HepG2 (cell line): ENCODE measurements around the gene CUL7. TPM values are rescaled to one million over a fixed set of nuclear protein-coding genes. Genes with fewer than 3 reads are reported as not detected.

Experiments used
- ATAC-seq: fragments of 200-7000 bp; cut with Tn5 transposase; 3 replicates; pipeline ENCODE4 v1.9.1; 2020; ENCODE audit warnings: mild to moderate bottlenecking, moderate library complexity
- BruUV-seq: library from RNA; stranded (reverse); fragments of 400-500 nt; replicated peaks from 2 replicates; lab custom pipeline; 2021; lab: Mats Ljungman, UMichigan
- CTCF ChIA-PET: fragments of 300-600 bp; formaldehyde crosslinking; extraction: SDS; loops from one replicate; lab custom pipeline; 2021; ENCODE audit warnings: low total read pairs, inconsistent platforms, low intra/inter-chr PET ratio; lab: Yijun Ruan, JAX
- POLR2A ChIA-PET: fragments of 350-600 bp; sonication (Branson Sonifier 250); formaldehyde crosslinking; loops from one replicate; lab custom pipeline; 2020; ENCODE audit warnings: antibody characterized with exemption, inconsistent platforms; lab: Yijun Ruan, JAX
- DNase-seq: peaks from one replicate; pipeline ENCODE4 v3.0.0-alpha.2; 2015; ENCODE audit warnings: low spot score
- FAIRE-seq: peaks from 3 replicates; lab custom pipeline; 2011; peaks lifted over from hg19 to GRCh38; lab: Jason Lieb, UNC
- H2AFZ ChIP-seq: one replicate; pipeline ENCODE4 v1.6.1; 2011; ENCODE audit warnings: low read length, inconsistent platforms
- H3K27ac ChIP-seq: fragments of 300-600 bp; 3 replicates; pipeline ENCODE4 v1.8.0; 2011; ENCODE audit warnings: mixed run types, mild to moderate bottlenecking, mixed read lengths, low read length, inconsistent platforms; ENCODE audit not compliant: insufficient read depth; ENCODE audit errors: extremely low read length
- H3K27me3 ChIP-seq, 2 experiments: fragments of 200-600 bp in 1 of 2; 2 replicates in 1 of 2; 3 replicates in 1 of 2; pipeline versions ENCODE4 v1.6.0 to v1.8.0; 2011; ENCODE audit warnings: low read length in 2 of 2, mild to moderate bottlenecking in 2 of 2, moderate library complexity in 2 of 2, inconsistent platforms in 1 of 2; ENCODE audit not compliant: insufficient read depth in 2 of 2, control insufficient read depth in 1 of 2
- H3K36me3 ChIP-seq, 2 experiments: fragments of 200-600 bp in 1 of 2; replicated peaks in 1 of 2; 2 replicates in 1 of 2; 3 replicates in 1 of 2; pipeline versions ENCODE4 v1.5.1 to v1.8.0; 2011; ENCODE audit warnings: low read length in 2 of 2, inconsistent platforms in 1 of 2; ENCODE audit not compliant: insufficient read depth in 2 of 2, control insufficient read depth in 1 of 2
- H3K4me1 ChIP-seq: 2 replicates; pipeline ENCODE4 v1.5.1; 2012; ENCODE audit warnings: low read length, inconsistent platforms; ENCODE audit not compliant: insufficient read depth
- H3K4me2 ChIP-seq: 2 replicates; pipeline ENCODE4 v1.6.0; 2011; ENCODE audit warnings: low read depth, low read length, inconsistent platforms
- H3K4me3 ChIP-seq, 3 experiments: fragments of 200-600 bp in 1 of 3; sonication (generic), shearing (Covaris generic) in 1 of 3; replicated peaks in 1 of 3; 2 replicates each; pipeline ENCODE4 v1.5.1; 2011 to 2016; ENCODE audit warnings: low read length in 3 of 3, inconsistent platforms in 2 of 3, low read depth in 2 of 3, mild to moderate bottlenecking in 2 of 3, control low read depth in 1 of 3, mixed read lengths in 1 of 3; ENCODE audit not compliant: insufficient read depth in 1 of 3
- H3K79me2 ChIP-seq: one replicate; pipeline ENCODE4 v1.6.1; 2011; ENCODE audit warnings: low read length, inconsistent platforms; ENCODE audit not compliant: insufficient read depth
- H3K9ac ChIP-seq: 2 replicates; pipeline ENCODE4 v1.6.0; 2011; ENCODE audit warnings: mild to moderate bottlenecking, low read depth, low read length, inconsistent platforms; ENCODE audit not compliant: insufficient read depth
- H3K9me3 ChIP-seq: 2 replicates; pipeline ENCODE4 v1.5.1; 2012; ENCODE audit warnings: mild to moderate bottlenecking, low read length
- H4K20me1 ChIP-seq: 2 replicates; pipeline ENCODE4 v1.6.0; 2011; ENCODE audit warnings: inconsistent platforms, mild to moderate bottlenecking, low read length, moderate library complexity; ENCODE audit not compliant: insufficient read depth
- CREB3 ChIP-seq: sonication (generic); formaldehyde crosslinking; IDR thresholded peaks from 2 replicates; pipeline ENCODE4 v1.5.0; 2020; ENCODE audit warnings: missing genetic modification reagents
- GMEB2 ChIP-seq: IDR thresholded peaks from 2 replicates; pipeline ENCODE4 v1.6.1; 2016; ENCODE audit warnings: missing biosample characterization, missing genetic modification reagents, low read depth
- NBN ChIP-seq: fragments of 450-650 bp; conservative IDR thresholded peaks from 2 replicates; pipeline ENCODE4 v1.6.1; 2017
- NFATC3 ChIP-seq: sonication (generic); formaldehyde crosslinking; IDR thresholded peaks from 2 replicates; pipeline ENCODE4 v1.5.1; 2020; ENCODE audit warnings: mild to moderate bottlenecking, missing genetic modification reagents
- PHF20 ChIP-seq: sonication (generic); formaldehyde crosslinking; IDR thresholded peaks from 2 replicates; pipeline ENCODE4 v1.5.0; 2020; ENCODE audit warnings: mild to moderate bottlenecking, missing genetic modification reagents
- RBM22 ChIP-seq: fragments of 200-400 bp; formaldehyde crosslinking; optimal IDR thresholded peaks from 2 replicates; pipeline ENCODE3; 2017; ENCODE audit warnings: mild to moderate bottlenecking, low read length, moderate library complexity
- TAF1 ChIP-seq: sonication (generic); formaldehyde crosslinking; IDR thresholded peaks from 2 replicates; pipeline ENCODE4 v1.4.0; 2020; ENCODE audit warnings: missing genetic modification reagents
- TCF12 ChIP-seq, 2 experiments: fragments of 450-650 bp in 1 of 2; sonication (generic) in 1 of 2; formaldehyde crosslinking in 1 of 2; IDR thresholded peaks; 2 replicates each; pipeline versions ENCODE4 v1.6.1 to v1.8.0; 2017 to 2022; ENCODE audit warnings: antibody characterized with exemption in 1 of 2, mild to moderate bottlenecking in 1 of 2, missing genetic modification reagents in 1 of 2, moderate library complexity in 1 of 2
- TEF ChIP-seq: sonication (generic); formaldehyde crosslinking; IDR thresholded peaks from 2 replicates; pipeline ENCODE4 v1.5.0; 2020; ENCODE audit warnings: missing genetic modification reagents
- ZNF121 ChIP-seq: sonication (generic); formaldehyde crosslinking; IDR thresholded peaks from 2 replicates; pipeline ENCODE4 v1.5.0; 2020; ENCODE audit warnings: mild to moderate bottlenecking, missing genetic modification reagents
- ZNF430 ChIP-seq: sonication (generic); formaldehyde crosslinking; IDR thresholded peaks from 2 replicates; pipeline ENCODE4 v1.9.0; 2021; ENCODE audit warnings: mild to moderate bottlenecking, missing genetic modification reagents
- ZNF580 ChIP-seq: IDR thresholded peaks from 2 replicates; pipeline ENCODE4 v1.6.1; 2016; ENCODE audit warnings: low read depth, borderline replicate concordance
- ZXDC ChIP-seq: sonication (generic); formaldehyde crosslinking; IDR thresholded peaks from 2 replicates; pipeline ENCODE4 v1.5.0; 2020; ENCODE audit warnings: mild to moderate bottlenecking, missing genetic modification reagents
- WGBS: methylation state at CpG from one replicate; pipeline ENCODE4 v1.1.6; 2017; ENCODE audit warnings: low lambda C conversion rate; 5-methylcytosine and 5-hydroxymethylcytosine counted together
- in situ Hi-C: cut with HindIII; loops from 2 replicates; pipeline ENCODE4 v1.10.0; 2017; ENCODE audit warnings: low pct_unique_long_range_greater_than_20kb; ENCODE audit not compliant: extremely low pct_ligation_motif_present
- intact Hi-C: fragments of 100-400 bp; cut with micrococcal nuclease; formaldehyde crosslinking; loops from one replicate; pipeline ENCODE4 v1.10.0; 2022; ENCODE audit not compliant: unreplicated experiment
- polyA plus RNA-seq, 8 experiments: library from polyadenylated mRNA; depleted of rRNA in 3 of 8; stranded (reverse) in 7 of 8; unstranded in 1 of 8; fragments of >200 nt; fragmentation: Illumina TruSeq in 4 of 8; extraction: Trizol in 4 of 8; gene quantifications; 2 replicates each; pipeline versions ENCODE4 v1.2.1 to v1.2.3, GENCODE V29; 2011 to 2016; ENCODE audit warnings: low read depth in 4 of 8, missing spikeins in 1 of 8, mixed read lengths in 1 of 8; ENCODE audit not compliant: insufficient read depth in 1 of 8
- total RNA-seq, 5 experiments: library from RNA; depleted of rRNA; stranded (reverse); fragments of >200 nt; fragmentation: Illumina TruSeq; extraction: Trizol; gene quantifications; 2 replicates each; pipeline ENCODE4 v1.2.3, GENCODE V29; 2016; ENCODE audit warnings: low read depth in 1 of 5

CUL7 gene
- total and polyA plus RNA-seq, 2 of the 13 experiments (the other 11 are each of a cell fraction or from before 2014, with no cell fraction given) = 32.0 to 60.7 TPM

GRCh38 chr6:43013097-43013842 lies 40.4 kb downstream of the CUL7 start (continued):
- TF ChIP-seq NBN (no peak), CREB3 (CRISPR knock-in tag) (no peak), NFATC3 (CRISPR knock-in tag) (0 out of 2 replicates have a peak, but pooled peaks have one; percentile 18), GMEB2 (CRISPR knock-in tag) (no peak)

- Histone ChIP-seq H3K27me3 (no peaks in the 10 kb centered on the region; a peak in 1 of 5 replicates), H3K27ac (no peak overlapping the region), H3K4me2 (peak overlapping the region; percentile 98), H3K4me1 (peaks cover 38% of the 10 kb centered on the region), H2AFZ (no peak overlapping the region), H3K4me3 (peak overlapping the region; percentile 73 to 91 (median 88); a peak in 3 of 6 replicates), H3K9ac (peak overlapping the region; percentile 82; the same call in 1 of the 2 replicates), H4K20me1 (no peaks in the 10 kb centered on the region), H3K79me2 (peaks cover 34% of the 10 kb centered on the region), H3K9me3 (no peaks in the 10 kb centered on the region), H3K36me3 (peaks cover 22 to 58% of the 10 kb centered on the region in 2 experiments)
- no peak for DNase-seq
- ATAC-seq = no peak
- TF ChIP-seq ZNF121 (CRISPR knock-in tag) = no peak
- TF ChIP-seq ZNF580 (CRISPR knock-in tag) = no peak
- 0 out of 2 replicates have a peak, but pooled peaks have one; percentile 10 for TF ChIP-seq ZXDC (CRISPR knock-in tag)
- TF ChIP-seq RBM22 = peak; percentile 35
- TF ChIP-seq TCF12 (IDR thresholded peaks at IDR 0.05) = no peak
- no peak for TF ChIP-seq TCF12 (CRISPR knock-in tag; IDR thresholded peaks at IDR 0.05)
- no peak for TF ChIP-seq ZNF430
- no peak for TF ChIP-seq PHF20 (CRISPR knock-in tag)
- no peak for TF ChIP-seq TAF1
- no peak for TF ChIP-seq TEF (CRISPR knock-in tag)
- BruUV-seq = TSS peak; percentile 82
- 96% methylated on average over 6 of the region's 6 CpGs for WGBS
- in situ Hi-C loops (no loop called here), intact Hi-C loops (loop anchor here (5.0 kb wide), 2 partner anchors 40 to 50 kb away; partner anchors contain the start of genes CUL7 and GNMT)
- CTCF ChIA-PET = no interaction called here
- POLR2A ChIA-PET = interaction anchor here (2.7 to 5.3 kb wide), 5 partner anchors 11 to 83 kb away, joined by 22 to 76 read pairs (median 43); partner anchors contain the start of genes CNPY3, KLC4, MRPL2 and PEX6
- no peak for FAIRE-seq
These were observed 41.3 kb downstream of the CUL7 start for GRCh38 chr6:43012364-43012763.
